IMR-90 (cell line): ENCODE results near the gene UBASH3B. TPM values are rescaled to one million over a fixed set of nuclear protein-coding genes. Genes with fewer than 3 reads are reported as not detected.
A peak's percentile ranks its signal among the peaks of the same experiment; 100 is the strongest.

ENCODE experiments used
- ATAC-seq: fragments of 200-7000 bp; cut with Tn5 transposase; 2 replicates; pipeline ENCODE4 v1.9.1; 2020; ENCODE audit warnings: low read depth, mild to moderate bottlenecking, moderate library complexity
- BruUV-seq: library from RNA; stranded (reverse); fragments of 400-500 nt; replicated peaks from 2 replicates; lab custom pipeline; 2021; lab: Mats Ljungman, UMichigan
- CTCF ChIA-PET: fragments of 300-600 bp; formaldehyde crosslinking; extraction: SDS; loops from one replicate; lab custom pipeline; 2021; ENCODE audit warnings: antibody characterized with exemption; lab: Yijun Ruan, JAX
- POLR2A ChIA-PET: fragments of 300-600 bp; sonication (Branson Sonifier 250); formaldehyde crosslinking; loops from one replicate; lab custom pipeline; 2022; ENCODE audit warnings: antibody characterized with exemption; ENCODE audit not compliant: unreplicated experiment; lab: Charles Lee
- DNase-seq: peaks from one replicate; pipeline ENCODE4 v3.0.0; 2013
- H2AFZ ChIP-seq: replicated peaks from 2 replicates; pipeline ENCODE3; 2013; ENCODE audit warnings: low read length, mild to moderate bottlenecking; ENCODE audit not compliant: poor library complexity
- H2AK5ac ChIP-seq: 2 replicates; pipeline ENCODE4 v1.6.1; 2013; ENCODE audit warnings: low read depth, low read length, inconsistent platforms
- H2AK9ac ChIP-seq: replicated peaks from 2 replicates; pipeline ENCODE3; 2013; ENCODE audit warnings: mild to moderate bottlenecking, low read depth, low read length, moderate library complexity; ENCODE audit not compliant: poor library complexity
- H2BK120ac ChIP-seq: 2 replicates; pipeline ENCODE4 v1.6.1; 2013; ENCODE audit warnings: low read depth, low read length, inconsistent platforms
- H2BK15ac ChIP-seq: 3 replicates; pipeline ENCODE4 v1.6.1; 2013; ENCODE audit warnings: low read depth, low read length, inconsistent platforms
- H2BK20ac ChIP-seq: 2 replicates; pipeline ENCODE4 v1.6.1; 2013; ENCODE audit warnings: low read depth, mild to moderate bottlenecking, inconsistent platforms, low read length, moderate library complexity
- H2BK5ac ChIP-seq: 2 replicates; pipeline ENCODE4 v1.6.1; 2013; ENCODE audit warnings: mild to moderate bottlenecking, low read depth, low read length, inconsistent platforms; ENCODE audit not compliant: poor library complexity, severe bottlenecking
- H3K14ac ChIP-seq: replicated peaks from 2 replicates; pipeline ENCODE4 v1.6.1; 2013; ENCODE audit warnings: low read depth, low read length, inconsistent platforms
- H3K18ac ChIP-seq: 2 replicates; pipeline ENCODE4 v1.6.1; 2013; ENCODE audit warnings: low read depth, low read length, control low read depth
- H3K23ac ChIP-seq: 2 replicates; pipeline ENCODE4 v1.6.1; 2013; ENCODE audit warnings: low read depth, low read length, inconsistent platforms
- H3K27ac ChIP-seq: 2 replicates; pipeline ENCODE4 v1.5.1; 2013; ENCODE audit warnings: mild to moderate bottlenecking, control low read depth, low read length; ENCODE audit not compliant: insufficient read depth
- H3K27me3 ChIP-seq: 2 replicates; pipeline ENCODE4 v1.6.1; 2013; ENCODE audit warnings: low read length; ENCODE audit not compliant: control insufficient read depth, insufficient read depth
- H3K36me3 ChIP-seq: 2 replicates; pipeline ENCODE4 v1.6.1; 2013; ENCODE audit warnings: low read length, mixed read lengths; ENCODE audit not compliant: control insufficient read depth, insufficient read depth
- H3K4ac ChIP-seq: 2 replicates; pipeline ENCODE4 v1.6.1; 2013; ENCODE audit warnings: low read depth, low read length, inconsistent platforms
- H3K4me1 ChIP-seq: 2 replicates; pipeline ENCODE4 v1.6.1; 2013; ENCODE audit warnings: low read length, mixed read lengths; ENCODE audit not compliant: control insufficient read depth, insufficient read depth
- H3K4me2 ChIP-seq: 2 replicates; pipeline ENCODE4 v1.6.1; 2013; ENCODE audit warnings: low read depth, mild to moderate bottlenecking, control low read depth, low read length, moderate library complexity
- H3K4me3 ChIP-seq: 2 replicates; pipeline ENCODE4 v1.5.1; 2013; ENCODE audit warnings: low read depth, mild to moderate bottlenecking, control low read depth, low read length, moderate library complexity; ENCODE audit not compliant: insufficient read depth
- H3K56ac ChIP-seq: 2 replicates; pipeline ENCODE4 v1.6.1; 2013; ENCODE audit warnings: low read length, inconsistent platforms; ENCODE audit not compliant: insufficient read depth; ENCODE audit errors: extremely low read depth
- H3K79me1 ChIP-seq, 2 experiments: 2 replicates each; pipeline ENCODE4 v1.6.1; 2013; ENCODE audit warnings: low read length in 2 of 2, inconsistent platforms in 1 of 2, low read depth in 1 of 2
- H3K9ac ChIP-seq: 2 replicates; pipeline ENCODE4 v1.6.1; 2013; ENCODE audit warnings: low read depth, low read length, control low read depth
- H3K9me1 ChIP-seq: 2 replicates; pipeline ENCODE4 v1.6.1; 2013; ENCODE audit warnings: low read length, inconsistent platforms; ENCODE audit not compliant: insufficient read depth
- H3K9me3 ChIP-seq: 2 replicates; pipeline ENCODE4 v1.6.1; 2013; ENCODE audit warnings: low read length; ENCODE audit not compliant: control insufficient read depth, insufficient read depth
- H4K20me1 ChIP-seq: 2 replicates; pipeline ENCODE4 v1.6.1; 2013; ENCODE audit warnings: low read length, inconsistent platforms; ENCODE audit not compliant: insufficient read depth
- H4K5ac ChIP-seq: 2 replicates; pipeline ENCODE4 v1.6.1; 2013; ENCODE audit warnings: mild to moderate bottlenecking, low read depth, low read length, control low read depth
- H4K8ac ChIP-seq, 2 experiments: 2 replicates each; pipeline ENCODE4 v1.6.1; 2013; ENCODE audit warnings: low read depth in 2 of 2, low read length in 2 of 2, control low read depth in 1 of 2, inconsistent platforms in 1 of 2
- H4K91ac ChIP-seq: 2 replicates; pipeline ENCODE4 v1.6.1; 2013; ENCODE audit warnings: low read depth, low read length, inconsistent platforms; ENCODE audit not compliant: insufficient read depth
- FOS ChIP-seq: fragments of 150-350 bp; IDR thresholded peaks from 2 replicates; pipeline ENCODE4 v1.6.1; 2016; ENCODE audit warnings: low read depth, low read length
- MXI1 ChIP-seq: IDR thresholded peaks from 2 replicates; pipeline ENCODE4 v1.6.1; 2012; ENCODE audit warnings: low read depth, mild to moderate bottlenecking, low read length, moderate library complexity, borderline replicate concordance
- NFE2L2 ChIP-seq: fragments of 150-350 bp; IDR thresholded peaks from 2 replicates; pipeline ENCODE4 v1.6.1; 2016; ENCODE audit warnings: low read depth, mild to moderate bottlenecking, low read length
- SMC3 ChIP-seq: fragments of 150-350 bp; IDR thresholded peaks from 2 replicates; pipeline ENCODE4 v1.6.1; 2016; ENCODE audit warnings: low read depth, mild to moderate bottlenecking, antibody characterized with exemption, low read length, moderate library complexity
- WGBS, 2 experiments: methylation state at CpG; one replicate each; pipeline versions ENCODE4 v1.1.5 to v1.1.7; 2013; ENCODE audit warnings: missing lambda C conversion rate in 2 of 2; ENCODE audit not compliant: insufficient read length in 1 of 2; ENCODE audit errors: extremely low coverage in 2 of 2; 5-methylcytosine and 5-hydroxymethylcytosine counted together
- dilution Hi-C: fragments of 300-500 bp; cut with HindIII; formaldehyde crosslinking; loops from one replicate; pipeline ENCODE4 v1.14.3; 2018; ENCODE audit warnings: low sequenced_read_pairs; ENCODE audit not compliant: unreplicated experiment
- in situ Hi-C: fragments of 300-500 bp; cut with MboI; formaldehyde crosslinking; loops from 3 replicates; pipeline ENCODE4 v1.14.3; 2019; ENCODE audit warnings: low sequenced_read_pairs, inconsistent platforms, mixed read lengths
- intact Hi-C: fragments of 100-400 bp; cut with micrococcal nuclease; formaldehyde crosslinking; loops from 2 replicates; pipeline ENCODE4 v1.10.0; 2022
- polyA plus RNA-seq, 3 experiments: library from polyadenylated mRNA; depleted of rRNA; stranded (reverse); fragments of >200 nt; gene quantifications; 2 replicates each; pipeline ENCODE4 v1.2.3, GENCODE V29; 2012; ENCODE audit warnings: low replicate concordance in 1 of 3
- total RNA-seq: library from RNA; depleted of rRNA; stranded (reverse); fragments of >200 nt; gene quantifications from 2 replicates; pipeline ENCODE4 v1.2.3, GENCODE V29; 2012

The UBASH3B gene
- total and polyA plus RNA-seq, 2 of the 4 experiments (the other 2 are of a cell fraction): 27.2 to 48.0 TPM

DNA sequence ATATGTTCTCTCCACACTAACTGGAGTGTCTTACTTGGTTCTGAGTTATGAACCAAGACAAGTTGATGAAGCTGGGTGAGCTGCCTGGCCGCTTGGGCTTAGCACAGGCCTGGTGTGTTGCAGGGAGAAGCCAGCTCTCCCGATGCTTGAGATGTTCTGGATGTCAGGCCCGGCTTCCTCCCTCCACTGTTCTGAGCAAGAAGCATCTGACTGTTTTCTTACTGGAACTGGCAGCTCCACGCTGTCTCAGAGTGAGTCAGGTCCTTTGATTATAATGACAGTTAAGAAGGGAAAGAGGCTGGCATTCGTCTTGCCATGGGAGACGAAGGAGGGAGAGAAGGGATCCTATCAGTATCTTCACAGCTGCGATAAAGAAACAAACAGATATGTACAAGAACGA lies 136.3 kb downstream of the UBASH3B start:
- BruUV-seq: no TSS peak
- Histone ChIP-seq H2AK5ac (peak overlapping the region; percentile 40; the same call in 1 of the 2 replicates), H3K56ac (no peak overlapping the region), H2AFZ (peak overlapping the region; percentile 61), H2AK9ac (peak overlapping the region; percentile 17), H4K20me1 (no peaks in the 10 kb centered on the region), H3K14ac (peak overlapping the region; percentile 56), H3K18ac (peak overlapping the region; percentile 11), H3K27ac (peak overlapping the region; percentile 29; the same call in 1 of the 2 replicates), H3K79me1 (peaks cover 3 to 12% of the 10 kb centered on the region in 2 experiments; a peak in 3 of 4 replicates), H3K23ac (peak overlapping the region; percentile 44; the same call in 1 of the 2 replicates), H3K4ac (peak overlapping the region; percentile 64), H3K36me3 (peaks cover 23% of the 10 kb centered on the region), H3K9me1 (peaks cover 3% of the 10 kb centered on the region; the same call in 1 of the 2 replicates), H4K5ac (peak overlapping the region; percentile 23), H2BK20ac (peak overlapping the region; percentile 52; the same call in 1 of the 2 replicates), H3K27me3 (no peaks in the 10 kb centered on the region), H3K9ac (peak overlapping the region; percentile 8; the same call in 1 of the 2 replicates), H4K8ac (peak overlapping the region in 1 of 2 experiments; percentile 62; a peak in 1 of 4 replicates), H3K9me3 (no peaks in the 10 kb centered on the region), H3K4me1 (peaks cover 7% of the 10 kb centered on the region), H3K4me3 (no peak overlapping the region), H3K4me2 (peak overlapping the region; percentile 23), H2BK15ac (peak overlapping the region; percentile 46; the same call in 1 of the 3 replicates), H2BK5ac (peak overlapping the region; percentile 72), H2BK120ac (peak overlapping the region; percentile 62), H4K91ac (peak overlapping the region; percentile 43)
- TF ChIP-seq NFE2L2: peak; percentile 58; the same call in 1 of the 2 replicates
- TF ChIP-seq FOS: peak; percentile 28; the same call in 1 of the 2 replicates
- TF ChIP-seq MXI1: peak; percentile 79; the same call in 1 of the 2 replicates
- no peak for TF ChIP-seq SMC3
- dilution Hi-C loops (no loop called here), intact Hi-C loops (no loop called here), in situ Hi-C loops (no loop called here)
- ChIA-PET POLR2A (no interaction called here), CTCF (interaction anchor here (1.0 to 1.5 kb wide), 2 partner anchors 17 to 62 kb away, joined by 3 to 5 read pairs; no protein-coding TSS in a partner anchor)
- WGBS, 2 experiments: no CpG with 5 or more reads among the region's 8 CpGs
- peak; percentile 87 for ATAC-seq
- DNase-seq: peak; percentile 78
